GM23338 (cell line): Measurements from ENCODE around the gene SMURF1. TPM values are rescaled to one million over a fixed set of nuclear protein-coding genes. Genes with fewer than 3 reads are reported as not detected.

Experiments
- ATAC-seq: fragments of 200-7000 bp; cut with Tn5 transposase; 3 replicates; pipeline ENCODE4 v1.9.1; 2020
- DNase-seq: peaks from one replicate; pipeline ENCODE4 v3.0.0-alpha.2; 2015; ENCODE audit warnings: low spot score
- H2AFZ ChIP-seq: fragments of 200-600 bp; sonication (generic); 2 replicates; pipeline ENCODE4 v1.8.0; 2016; ENCODE audit warnings: antibody characterized with exemption, mild to moderate bottlenecking, moderate library complexity
- H3F3A ChIP-seq: fragments of 200-600 bp; sonication (generic); replicated peaks from 2 replicates; pipeline ENCODE4 v1.8.0; 2017; ENCODE audit warnings: antibody characterized with exemption, mixed run types, low read depth
- H3K27ac ChIP-seq: fragments of 200-600 bp; sonication (generic); 2 replicates; pipeline ENCODE4 v1.6.1; 2016; ENCODE audit warnings: low read depth
- H3K27me3 ChIP-seq: fragments of 200-600 bp; sonication (generic); 2 replicates; pipeline ENCODE4 v1.8.0; 2016; ENCODE audit warnings: mild to moderate bottlenecking, mixed run types, moderate library complexity; ENCODE audit not compliant: insufficient read depth
- H3K36me3 ChIP-seq: fragments of 200-600 bp; sonication (generic); 2 replicates; pipeline ENCODE4 v1.8.0; 2016; ENCODE audit warnings: mild to moderate bottlenecking; ENCODE audit not compliant: insufficient read depth
- H3K4me1 ChIP-seq: fragments of 200-600 bp; sonication (generic); 2 replicates; pipeline ENCODE4 v1.8.0; 2016; ENCODE audit warnings: mild to moderate bottlenecking, moderate library complexity; ENCODE audit not compliant: insufficient read depth
- H3K4me2 ChIP-seq: fragments of 200-600 bp; sonication (generic); 2 replicates; pipeline ENCODE4 v1.7.1; 2017; ENCODE audit warnings: mixed run types
- H3K4me3 ChIP-seq: fragments of 200-600 bp; sonication (generic); 2 replicates; pipeline ENCODE4 v1.6.1; 2016; ENCODE audit warnings: mixed run types
- H3K79me2 ChIP-seq: fragments of 200-600 bp; sonication (generic); replicated peaks from 2 replicates; pipeline ENCODE4 v1.8.0; 2017; ENCODE audit warnings: mild to moderate bottlenecking; ENCODE audit not compliant: insufficient read depth
- H3K9me2 ChIP-seq: fragments of 200-600 bp; sonication (generic); 2 replicates; pipeline ENCODE4 v1.8.0; 2017; ENCODE audit not compliant: insufficient read depth
- H4K20me1 ChIP-seq: fragments of 200-600 bp; sonication (generic); replicated peaks from 2 replicates; pipeline ENCODE4 v1.8.0; 2017; ENCODE audit warnings: mild to moderate bottlenecking; ENCODE audit not compliant: insufficient read depth
- H3K27ac Mint-ChIP-seq: 2 replicates; pipeline ENCODE4 v1.8.0; 2020; ENCODE audit warnings: inconsistent platforms, mild to moderate bottlenecking, moderate library complexity, mixed read lengths
- H3K27me3 Mint-ChIP-seq: 3 replicates; pipeline ENCODE4 v1.8.0; 2022; ENCODE audit warnings: low read depth, mild to moderate bottlenecking, moderate library complexity, mixed read lengths, inconsistent platforms; ENCODE audit not compliant: insufficient read depth, poor library complexity
- H3K36me3 Mint-ChIP-seq: 3 replicates; pipeline ENCODE4 v1.8.0; 2021; ENCODE audit warnings: low read depth, mild to moderate bottlenecking, inconsistent platforms, moderate library complexity, mixed read lengths
- H3K4me1 Mint-ChIP-seq: 3 replicates; pipeline ENCODE4 v1.8.0; 2020; ENCODE audit warnings: mild to moderate bottlenecking, inconsistent platforms, mixed read lengths
- H3K4me3 Mint-ChIP-seq: 3 replicates; pipeline ENCODE4 v1.8.0; 2021; ENCODE audit warnings: moderate library complexity, mild to moderate bottlenecking, inconsistent platforms, mixed read lengths
- H3K9me3 Mint-ChIP-seq: 3 replicates; pipeline ENCODE4 v1.8.0; 2020; ENCODE audit warnings: moderate library complexity, mild to moderate bottlenecking, inconsistent platforms, mixed read lengths
- CREB1 ChIP-seq: fragments of 250-450 bp; sonication (Bioruptor Pico); IDR thresholded peaks from 2 replicates; pipeline ENCODE4 v1.5.0; 2020; ENCODE audit warnings: low read depth, mild to moderate bottlenecking, moderate library complexity
- EZH2 ChIP-seq: fragments of 200-600 bp; sonication (generic); IDR thresholded peaks from one replicate; pipeline ENCODE4 v1.8.0; 2017; ENCODE audit warnings: antibody characterized with exemption, mild to moderate bottlenecking, low read depth; ENCODE audit not compliant: unreplicated experiment
- EZH2phosphoT487 ChIP-seq: fragments of 200-600 bp; sonication (generic); IDR thresholded peaks from one replicate; pipeline ENCODE4 v1.8.1; 2018; ENCODE audit warnings: antibody characterized with exemption; ENCODE audit not compliant: unreplicated experiment
- JUNB ChIP-seq: IDR thresholded peaks from one replicate; pipeline ENCODE4 v1.6.1; 2016; ENCODE audit warnings: antibody characterized with exemption; ENCODE audit not compliant: unreplicated experiment
- NANOG ChIP-seq: IDR thresholded peaks from 2 replicates; pipeline ENCODE4 v1.6.1; 2016; ENCODE audit warnings: antibody characterized with exemption, borderline replicate concordance
- POLR2AphosphoS5 ChIP-seq: IDR thresholded peaks from 2 replicates; pipeline ENCODE4 v1.6.1; 2016; ENCODE audit warnings: antibody characterized with exemption, low read depth
- STAT1 ChIP-seq: IDR thresholded peaks from one replicate; pipeline ENCODE4 v1.6.1; 2016; ENCODE audit warnings: antibody characterized with exemption; ENCODE audit not compliant: unreplicated experiment
- ZNF114 ChIP-seq: fragments of 250-450 bp; sonication (Bioruptor Pico); IDR thresholded peaks from 2 replicates; pipeline ENCODE4 v1.5.0; 2020; ENCODE audit warnings: mild to moderate bottlenecking, moderate library complexity
- ZNF331 ChIP-seq: fragments of 250-450 bp; sonication (Bioruptor Pico); IDR thresholded peaks from 2 replicates; pipeline ENCODE4 v1.5.0; 2020; ENCODE audit warnings: low read depth, mild to moderate bottlenecking, moderate library complexity
- ZNF462 ChIP-seq: fragments of 250-450 bp; sonication (Bioruptor Pico); IDR thresholded peaks from 2 replicates; pipeline ENCODE4 v1.5.0; 2020; ENCODE audit warnings: mild to moderate bottlenecking, moderate library complexity
- polyA plus RNA-seq: library from polyadenylated mRNA; unstranded; fragments of >200 nt; fragmentation: Nextera tagmentation; extraction: Ambion mirVana; gene quantifications from 2 replicates; pipeline ENCODE4 v1.2.1, GENCODE V29; 2016
- total RNA-seq: library from RNA; depleted of rRNA; stranded (reverse); fragments of >200 nt; shearing (Covaris generic); gene quantifications from 2 replicates; pipeline ENCODE4 v1.2.3, GENCODE V29; 2014
- TF ChIP-seq, protein P1 (sequence below): IDR thresholded peaks from one replicate; pipeline ENCODE4 v1.6.1; 2018; ENCODE audit warnings: antibody characterized with exemption; ENCODE audit not compliant: unreplicated experiment
- TF ChIP-seq, protein P2 (sequence below): IDR thresholded peaks from 2 replicates; pipeline ENCODE4 v1.6.1; 2016; ENCODE audit warnings: antibody characterized with exemption
- TF ChIP-seq, protein P3 (sequence below), 2 experiments: fragments of 200-600 bp in 1 of 2; sonication (generic) in 1 of 2; conservative IDR thresholded peaks; 2 replicates each; pipeline versions ENCODE4 v1.5.1 to v1.6.1; 2016 to 2017; ENCODE audit warnings: antibody characterized with exemption in 2 of 2, low read depth in 2 of 2, mild to moderate bottlenecking in 2 of 2, moderate library complexity in 1 of 2

The SMURF1 gene
- total and polyA plus RNA-seq, 2 experiments from 2014 or later, result 5.8 to 23.9 TPM

DNA sequence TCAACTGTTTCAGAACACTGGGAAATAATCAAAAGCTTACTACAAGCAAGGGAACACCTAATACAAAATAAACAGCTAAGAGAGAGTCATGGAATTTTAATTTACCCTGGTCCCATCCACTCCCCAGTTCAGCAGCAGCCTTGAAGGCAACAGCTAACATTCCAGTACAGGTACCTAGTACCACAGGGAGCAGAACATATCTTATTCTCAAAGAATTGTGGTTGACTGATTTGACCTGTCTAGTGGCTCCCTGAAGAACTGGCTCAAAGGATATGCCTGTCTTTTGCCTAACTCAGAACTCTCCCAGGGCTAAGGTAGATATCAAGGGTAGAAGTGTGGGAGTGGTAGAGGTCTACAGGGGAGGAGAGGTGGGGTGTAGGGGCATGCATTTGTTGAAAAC, 32.3 kb downstream of the SMURF1 start:
- Mint-ChIP-seq H3K27ac (peak overlapping the region; percentile 47; the same call in 1 of the 2 replicates), H3K36me3 (no peaks in the 10 kb centered on the region), H3K27me3 (peaks cover 6% of the 10 kb centered on the region), H3K4me1 (peaks cover 47% of the 10 kb centered on the region), H3K9me3 (peaks cover 3% of the 10 kb centered on the region; the same call in 1 of the 3 replicates), H3K4me3 (no peak overlapping the region)
- DNase-seq, result no peak
- Histone ChIP-seq H3F3A (no peaks in the 10 kb centered on the region), H4K20me1 (peaks cover 6% of the 10 kb centered on the region; the same call in 1 of the 2 replicates), H2AFZ (no peak overlapping the region), H3K27ac (no peak overlapping the region), H3K4me2 (peak overlapping the region; percentile 30; the same call in 1 of the 2 replicates), H3K4me3 (no peak overlapping the region), H3K4me1 (peaks cover 43% of the 10 kb centered on the region), H3K27me3 (no peaks in the 10 kb centered on the region), H3K79me2 (peaks cover 100% of the 10 kb centered on the region), H3K36me3 (no peaks in the 10 kb centered on the region), H3K9me2 (no peaks in the 10 kb centered on the region)
- ATAC-seq, result peak; percentile 20
- TF ChIP-seq EZH2phosphoT487 (no peak), ZNF114 (CRISPR knock-in tag) (no peak), POLR2AphosphoS5 (no peak), ZNF331 (CRISPR knock-in tag) (no peak), NANOG (no peak), JUNB (no peak), CREB1 (CRISPR knock-in tag) (no peak), EZH2 (no peak), STAT1 (no peak), ZNF462 (CRISPR knock-in tag) (no peak)
- TF ChIP-seq, protein P1, sequence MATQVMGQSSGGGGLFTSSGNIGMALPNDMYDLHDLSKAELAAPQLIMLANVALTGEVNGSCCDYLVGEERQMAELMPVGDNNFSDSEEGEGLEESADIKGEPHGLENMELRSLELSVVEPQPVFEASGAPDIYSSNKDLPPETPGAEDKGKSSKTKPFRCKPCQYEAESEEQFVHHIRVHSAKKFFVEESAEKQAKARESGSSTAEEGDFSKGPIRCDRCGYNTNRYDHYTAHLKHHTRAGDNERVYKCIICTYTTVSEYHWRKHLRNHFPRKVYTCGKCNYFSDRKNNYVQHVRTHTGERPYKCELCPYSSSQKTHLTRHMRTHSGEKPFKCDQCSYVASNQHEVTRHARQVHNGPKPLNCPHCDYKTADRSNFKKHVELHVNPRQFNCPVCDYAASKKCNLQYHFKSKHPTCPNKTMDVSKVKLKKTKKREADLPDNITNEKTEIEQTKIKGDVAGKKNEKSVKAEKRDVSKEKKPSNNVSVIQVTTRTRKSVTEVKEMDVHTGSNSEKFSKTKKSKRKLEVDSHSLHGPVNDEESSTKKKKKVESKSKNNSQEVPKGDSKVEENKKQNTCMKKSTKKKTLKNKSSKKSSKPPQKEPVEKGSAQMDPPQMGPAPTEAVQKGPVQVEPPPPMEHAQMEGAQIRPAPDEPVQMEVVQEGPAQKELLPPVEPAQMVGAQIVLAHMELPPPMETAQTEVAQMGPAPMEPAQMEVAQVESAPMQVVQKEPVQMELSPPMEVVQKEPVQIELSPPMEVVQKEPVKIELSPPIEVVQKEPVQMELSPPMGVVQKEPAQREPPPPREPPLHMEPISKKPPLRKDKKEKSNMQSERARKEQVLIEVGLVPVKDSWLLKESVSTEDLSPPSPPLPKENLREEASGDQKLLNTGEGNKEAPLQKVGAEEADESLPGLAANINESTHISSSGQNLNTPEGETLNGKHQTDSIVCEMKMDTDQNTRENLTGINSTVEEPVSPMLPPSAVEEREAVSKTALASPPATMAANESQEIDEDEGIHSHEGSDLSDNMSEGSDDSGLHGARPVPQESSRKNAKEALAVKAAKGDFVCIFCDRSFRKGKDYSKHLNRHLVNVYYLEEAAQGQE, result no peak
- TF ChIP-seq, protein P2, sequence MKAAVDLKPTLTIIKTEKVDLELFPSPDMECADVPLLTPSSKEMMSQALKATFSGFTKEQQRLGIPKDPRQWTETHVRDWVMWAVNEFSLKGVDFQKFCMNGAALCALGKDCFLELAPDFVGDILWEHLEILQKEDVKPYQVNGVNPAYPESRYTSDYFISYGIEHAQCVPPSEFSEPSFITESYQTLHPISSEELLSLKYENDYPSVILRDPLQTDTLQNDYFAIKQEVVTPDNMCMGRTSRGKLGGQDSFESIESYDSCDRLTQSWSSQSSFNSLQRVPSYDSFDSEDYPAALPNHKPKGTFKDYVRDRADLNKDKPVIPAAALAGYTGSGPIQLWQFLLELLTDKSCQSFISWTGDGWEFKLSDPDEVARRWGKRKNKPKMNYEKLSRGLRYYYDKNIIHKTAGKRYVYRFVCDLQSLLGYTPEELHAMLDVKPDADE, result no peak
- TF ChIP-seq, protein P3, sequence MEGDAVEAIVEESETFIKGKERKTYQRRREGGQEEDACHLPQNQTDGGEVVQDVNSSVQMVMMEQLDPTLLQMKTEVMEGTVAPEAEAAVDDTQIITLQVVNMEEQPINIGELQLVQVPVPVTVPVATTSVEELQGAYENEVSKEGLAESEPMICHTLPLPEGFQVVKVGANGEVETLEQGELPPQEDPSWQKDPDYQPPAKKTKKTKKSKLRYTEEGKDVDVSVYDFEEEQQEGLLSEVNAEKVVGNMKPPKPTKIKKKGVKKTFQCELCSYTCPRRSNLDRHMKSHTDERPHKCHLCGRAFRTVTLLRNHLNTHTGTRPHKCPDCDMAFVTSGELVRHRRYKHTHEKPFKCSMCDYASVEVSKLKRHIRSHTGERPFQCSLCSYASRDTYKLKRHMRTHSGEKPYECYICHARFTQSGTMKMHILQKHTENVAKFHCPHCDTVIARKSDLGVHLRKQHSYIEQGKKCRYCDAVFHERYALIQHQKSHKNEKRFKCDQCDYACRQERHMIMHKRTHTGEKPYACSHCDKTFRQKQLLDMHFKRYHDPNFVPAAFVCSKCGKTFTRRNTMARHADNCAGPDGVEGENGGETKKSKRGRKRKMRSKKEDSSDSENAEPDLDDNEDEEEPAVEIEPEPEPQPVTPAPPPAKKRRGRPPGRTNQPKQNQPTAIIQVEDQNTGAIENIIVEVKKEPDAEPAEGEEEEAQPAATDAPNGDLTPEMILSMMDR (conservative IDR thresholded peaks at IDR 0.05; ENCODE audit: low read depth in 2 of 2), result no peak
